ENCODE results near the gene ACSL1. TPM values are rescaled to one million over a fixed set of nuclear protein-coding genes. Genes with fewer than 3 reads are reported as not detected.

Gene ACSL1
- total RNA-seq, 1 experiment from 2014 or later = 12.5 TPM

- ChIA-PET RAD21 (ENCODE audit: low non-redundant PET in 1 of 2, low total read pairs in 2 of 2, uncharacterized antibody in 2 of 2, unreplicated experiment in 2 of 2) (no interaction called here), CTCF (no interaction called here), POLR2A (no interaction called here)
- TF ChIP-seq CEBPB (IDR thresholded peaks at IDR 0.05; ENCODE audit: low read depth) = no peak
- TF ChIP-seq POLR2AphosphoS5 (IDR thresholded peaks at IDR 0.05; ENCODE audit: low read depth, low read length) = no peak
- no peak for TF ChIP-seq JUND (IDR thresholded peaks at IDR 0.05)
- TF ChIP-seq YY1 (IDR thresholded peaks at IDR 0.05; ENCODE audit: extremely low read depth, insufficient replicate concordance, low read depth, low read length) = no peak
- TF ChIP-seq FOSL1 (IDR thresholded peaks at IDR 0.05; ENCODE audit: low read depth) = no peak
- TF ChIP-seq MAX (IDR thresholded peaks at IDR 0.05) = no peak
- TF ChIP-seq REST (IDR thresholded peaks at IDR 0.05; ENCODE audit: low read depth) = no peak
- no peak for TF ChIP-seq SP1 (IDR thresholded peaks at IDR 0.05; ENCODE audit: low read depth)
- TF ChIP-seq ELF1 (IDR thresholded peaks at IDR 0.05; ENCODE audit: borderline replicate concordance, low read depth) = no peak
- TF ChIP-seq EZH2 (IDR thresholded peaks at IDR 0.05) = no peak
- no peak for TF ChIP-seq TCF7L2 (IDR thresholded peaks at IDR 0.05; ENCODE audit: borderline replicate concordance, extremely low read depth, insufficient read depth, insufficient read length)
- TF ChIP-seq SIN3A (IDR thresholded peaks at IDR 0.05; ENCODE audit: low read depth) = no peak
- TF ChIP-seq CTCF (IDR thresholded peaks at IDR 0.05 in 2 of 3, conservative IDR thresholded peaks at IDR 0.05 in 1 of 3; ENCODE audit: borderline replicate concordance in 1 of 3, insufficient read depth in 1 of 3, low read depth in 2 of 3, low read length in 2 of 3) = no peak
- TF ChIP-seq EZH2phosphoT487 (IDR thresholded peaks at IDR 0.05; ENCODE audit: borderline replicate concordance) = no peak
- TF ChIP-seq RAD21 (IDR thresholded peaks at IDR 0.05; ENCODE audit: low read depth) = no peak
- TF ChIP-seq SRF (IDR thresholded peaks at IDR 0.05; ENCODE audit: low read depth) = no peak
- no peak for TF ChIP-seq EGR1 (IDR thresholded peaks at IDR 0.05; ENCODE audit: low read depth)
- no peak for TF ChIP-seq ATF3 (IDR thresholded peaks at IDR 0.05)
- TF ChIP-seq POLR2A (IDR thresholded peaks at IDR 0.05; ENCODE audit: borderline replicate concordance, extremely low read depth, insufficient read depth, insufficient read length) = no peak
- TF ChIP-seq CBX3 (IDR thresholded peaks at IDR 0.05; ENCODE audit: low read depth) = no peak
- Histone ChIP-seq H3K4me2 (ENCODE audit: low read length) (no peak overlapping the region), H3K36me3 (ENCODE audit: control insufficient read depth in 1 of 2, insufficient read depth in 2 of 2, low read length in 2 of 2) (no peaks in the 10 kb centered on the region), H3K9me3 (ENCODE audit: control insufficient read depth in 1 of 2, insufficient read depth in 1 of 2, low read depth in 1 of 2, low read length in 2 of 2) (no peaks in the 10 kb centered on the region), H3K27ac (ENCODE audit: low read depth, low read length) (no peak overlapping the region), H3K9ac (ENCODE audit: low read length) (no peak overlapping the region), H3K79me2 (ENCODE audit: insufficient read depth, low read length) (no peaks in the 10 kb centered on the region), H3K4me1 (ENCODE audit: control insufficient read depth in 1 of 2, insufficient read depth in 2 of 2, low read length in 2 of 2) (peaks cover 0 to 9% of the 10 kb centered on the region in 2 experiments; a peak in 1 of 4 replicates), H4K20me1 (ENCODE audit: insufficient read depth) (no peaks in the 10 kb centered on the region), H3K27me3 (ENCODE audit: insufficient read depth, low read length) (no peaks in the 10 kb centered on the region), H3K4me3 (replicated peaks in 1 of 2; ENCODE audit: low read depth in 1 of 2, low read length in 2 of 2) (no peak overlapping the region), H2AFZ (ENCODE audit: low read depth, low read length, poor library complexity, severe bottlenecking) (no peak overlapping the region), H3K9me2 (ENCODE audit: insufficient read depth) (no peaks in the 10 kb centered on the region)
- no peak for DNase-seq (ENCODE audit: low read depth, low spot score)
- no peak for ATAC-seq
- intact Hi-C loops (cut with micrococcal nuclease) = no loop called here
- BruUV-seq (replicated peaks) = no TSS peak
Measured at GRCh38 chr4:184743650-184744049, 82.1 kb downstream of the ACSL1 start.
